GM19099 (cell line): ENCODE results near the gene AP1G2.

ENCODE experiments used
- POLR2A ChIP-seq: IDR thresholded peaks from 3 replicates; pipeline ENCODE4 v1.6.1; 2011; ENCODE audit warnings: low read depth; ENCODE audit not compliant: insufficient read length; ENCODE audit errors: extremely low read depth

Gene AP1G2

GRCh38 chr14:23524954-23525353 is 42.6 kb downstream of the AP1G2 start:
- no peak for TF ChIP-seq POLR2A

GRCh38 chr14:23523229-23524016 is 44.2 kb downstream of the AP1G2 start:
- TF ChIP-seq POLR2A: no peak

DNA sequence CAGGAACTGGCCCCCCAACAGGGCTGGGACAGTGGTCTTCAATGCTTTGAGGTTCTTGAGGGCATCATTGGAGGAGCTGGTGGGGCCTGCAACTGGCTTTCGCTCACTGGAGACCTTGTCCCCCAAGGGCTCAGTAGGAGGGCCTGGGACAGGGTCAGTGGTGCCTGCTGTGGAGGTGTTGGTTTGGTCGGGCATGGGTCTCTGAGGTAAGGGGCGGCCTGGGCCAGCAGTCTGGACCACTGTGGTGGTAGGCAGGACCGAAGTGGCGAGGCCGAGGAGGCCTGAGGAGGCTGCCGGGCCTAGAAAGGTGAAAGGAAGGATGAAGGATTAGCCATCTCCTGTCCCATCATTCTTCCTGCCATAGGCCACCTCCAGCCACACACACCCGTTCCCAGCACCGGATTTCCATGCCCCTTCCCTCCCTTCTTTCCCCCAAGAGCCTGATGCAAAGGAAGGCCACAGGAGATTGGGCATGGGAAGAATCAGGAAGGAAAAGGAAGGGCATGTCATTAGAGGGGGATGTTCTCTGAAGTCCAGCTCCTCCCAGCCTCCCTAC is 44.9 kb downstream of the AP1G2 start:
- TF ChIP-seq POLR2A: no peak

DNA sequence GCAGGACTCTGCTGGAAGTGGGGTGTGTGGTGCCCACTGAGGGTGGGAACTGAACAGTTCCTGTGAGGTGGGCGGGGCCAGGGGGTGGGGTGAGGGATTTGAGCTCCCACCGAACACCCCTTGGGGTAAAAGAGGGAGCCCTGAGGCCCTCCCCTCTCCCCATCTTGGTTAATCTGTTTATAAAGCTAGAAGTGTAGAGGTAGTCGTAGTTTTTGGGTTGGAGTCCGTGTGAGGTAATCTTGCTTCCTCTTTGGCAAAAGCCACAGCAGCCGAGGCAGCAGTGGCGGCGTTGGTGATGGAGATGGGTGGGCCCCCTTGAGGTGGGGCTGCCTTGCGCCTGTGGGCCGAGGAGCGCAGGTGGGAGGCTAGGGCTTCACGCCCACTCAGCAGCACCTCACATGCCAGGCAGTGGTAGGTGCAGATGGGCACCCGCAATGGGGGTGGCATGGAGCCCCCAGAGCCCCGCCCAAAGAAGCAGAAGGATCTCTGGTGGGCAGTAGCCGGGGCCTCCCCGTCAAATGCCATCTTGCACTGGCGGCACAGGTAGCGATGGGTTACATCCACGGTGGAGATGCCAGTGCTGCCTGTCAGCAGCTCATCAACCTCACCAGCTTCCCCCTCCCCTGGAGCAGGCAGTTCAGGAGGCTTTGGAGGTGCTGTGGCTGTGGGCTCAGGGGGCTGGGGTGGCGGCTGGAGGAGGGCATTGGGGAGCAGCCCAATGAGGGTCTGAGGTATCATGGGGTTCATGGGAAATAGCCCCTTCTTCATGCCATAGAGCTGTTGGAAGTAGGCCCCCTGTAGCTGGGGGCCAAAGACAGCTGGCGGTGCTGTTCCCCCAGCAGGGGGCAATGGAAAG is 45.6 kb downstream of the AP1G2 start:
- TF ChIP-seq POLR2A: no peak

DNA sequence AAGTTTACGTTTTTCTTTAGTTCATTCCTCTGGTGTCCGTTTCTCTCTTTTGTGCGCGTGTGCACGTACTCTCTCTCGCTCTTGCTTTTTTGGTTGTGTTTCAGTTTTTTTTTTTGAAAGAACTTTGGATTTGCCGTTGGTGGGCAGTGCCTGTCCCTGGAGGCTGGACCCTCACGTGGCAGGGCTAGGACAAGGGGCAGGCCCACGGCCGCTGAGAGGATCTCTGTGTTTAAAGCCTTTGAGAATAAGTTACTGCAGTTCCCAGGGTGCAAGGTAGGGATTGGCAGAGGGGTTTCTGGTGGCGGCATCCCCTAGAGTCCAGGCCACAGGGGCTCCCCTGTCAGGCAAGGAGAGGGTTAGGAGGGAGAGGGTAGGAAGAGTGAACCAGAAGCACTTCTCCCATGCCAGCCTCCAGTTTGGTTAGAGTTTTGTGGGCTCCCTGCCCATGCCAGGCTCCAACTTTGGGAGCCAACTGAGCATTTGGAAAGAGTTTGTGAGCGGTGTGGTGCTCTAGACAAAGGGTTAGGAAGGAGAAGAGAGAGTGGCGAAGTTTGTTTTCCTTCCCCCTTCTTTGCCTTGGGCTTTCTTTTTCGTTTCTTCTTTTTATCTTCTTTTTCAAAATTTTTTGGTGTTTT is 46.6 kb downstream of the AP1G2 start:
- no peak for TF ChIP-seq POLR2A

DNA sequence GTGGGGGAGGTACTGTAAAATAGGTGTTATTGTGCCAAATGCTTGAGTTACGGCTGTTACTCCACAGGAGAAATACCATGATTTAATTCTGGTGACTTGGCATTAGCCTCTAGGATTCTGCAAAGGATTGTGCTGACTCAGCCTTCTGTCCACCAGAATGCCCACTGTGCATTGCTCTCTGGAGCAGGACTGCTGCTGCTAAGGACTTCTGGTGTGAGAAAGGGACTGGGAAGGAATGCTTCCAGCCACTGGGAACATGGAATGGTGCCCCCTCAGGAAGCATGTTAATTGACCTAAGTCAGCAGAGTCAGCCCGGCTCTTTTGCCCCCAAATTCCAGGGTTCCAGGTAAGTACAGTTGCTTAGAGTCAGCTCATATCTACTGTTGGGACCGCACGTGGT is 48.9 kb downstream of the AP1G2 start:
- no peak for TF ChIP-seq POLR2A

DNA sequence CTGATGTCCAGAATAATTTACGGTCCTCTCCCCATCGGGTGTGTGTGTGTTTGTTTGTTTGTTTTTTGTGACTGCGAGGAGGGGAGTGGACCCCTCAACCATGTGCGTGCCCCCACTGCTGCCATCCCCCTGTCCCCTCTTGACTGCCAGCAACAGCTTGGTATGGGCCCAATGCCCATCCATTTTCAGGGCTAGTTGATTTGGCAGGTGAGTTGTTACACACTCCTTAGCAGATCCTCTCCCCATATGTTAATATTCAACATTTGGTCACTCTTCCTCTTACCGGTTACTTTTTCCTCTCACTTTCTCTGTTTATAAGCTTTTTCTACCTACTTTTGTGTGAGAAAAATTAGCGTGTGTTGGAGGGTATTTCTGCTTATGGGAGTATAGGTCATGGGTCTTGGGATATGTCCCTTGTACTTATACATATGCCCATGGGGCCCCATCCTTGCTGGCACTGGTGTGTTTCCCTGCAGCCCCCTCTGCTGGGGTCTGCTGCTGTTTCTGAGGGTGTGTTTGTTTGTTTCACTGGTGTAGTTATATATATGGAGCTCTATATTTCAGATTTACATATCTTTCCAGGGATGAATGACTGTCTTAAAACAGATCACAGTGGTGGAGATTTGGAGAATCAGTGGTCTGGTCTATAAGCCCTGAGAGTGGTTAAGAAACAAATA is 49.8 kb downstream of the AP1G2 start:
- TF ChIP-seq POLR2A: no peak

GRCh38 chr14:23514644-23514957 is 53.0 kb downstream of the AP1G2 start:
- TF ChIP-seq POLR2A: no peak

DNA sequence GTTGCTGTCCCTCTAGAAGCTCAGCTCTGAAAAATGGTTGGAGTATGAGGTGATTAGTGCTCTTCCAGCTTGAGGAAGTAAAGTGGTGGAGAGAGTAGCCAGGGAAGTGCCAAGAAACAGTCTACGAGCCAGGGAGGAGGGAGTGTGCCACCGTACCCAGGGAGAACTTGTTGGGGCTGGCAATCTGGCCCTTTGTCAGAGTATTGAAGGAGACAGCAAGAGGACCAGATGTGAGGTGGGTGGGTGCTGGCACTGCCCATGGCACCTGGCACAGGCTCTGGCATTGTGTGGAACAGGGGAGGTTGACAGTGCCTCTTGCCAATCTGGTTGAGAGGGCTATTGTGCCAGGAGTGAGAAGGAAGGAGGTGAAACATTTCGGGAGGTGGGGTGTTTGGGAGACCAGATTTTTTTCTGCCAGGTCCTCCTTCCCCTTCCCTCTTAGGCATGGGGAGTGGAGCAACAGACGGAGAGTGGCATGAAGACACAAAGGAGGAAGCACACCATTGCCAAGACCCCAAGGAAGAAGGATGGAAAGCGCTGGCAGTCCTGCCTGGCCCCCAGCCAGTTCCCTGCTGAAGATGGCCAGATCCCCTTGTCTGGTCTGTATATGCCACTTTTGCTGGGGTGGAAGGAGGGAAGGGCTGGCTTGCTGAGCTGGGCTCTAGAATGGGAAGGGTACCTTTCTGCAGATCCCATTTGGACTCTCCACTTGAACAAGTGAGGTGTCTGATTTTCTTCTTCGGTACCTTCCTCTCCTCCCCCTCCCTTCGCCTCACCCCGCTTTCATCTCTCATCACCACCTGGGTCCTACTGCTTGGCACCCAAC is 53.6 kb downstream of the AP1G2 start:
- TF ChIP-seq POLR2A: no peak

GRCh38 chr14:23513005-23513817 is 54.4 kb downstream of the AP1G2 start:
- no peak for TF ChIP-seq POLR2A

DNA sequence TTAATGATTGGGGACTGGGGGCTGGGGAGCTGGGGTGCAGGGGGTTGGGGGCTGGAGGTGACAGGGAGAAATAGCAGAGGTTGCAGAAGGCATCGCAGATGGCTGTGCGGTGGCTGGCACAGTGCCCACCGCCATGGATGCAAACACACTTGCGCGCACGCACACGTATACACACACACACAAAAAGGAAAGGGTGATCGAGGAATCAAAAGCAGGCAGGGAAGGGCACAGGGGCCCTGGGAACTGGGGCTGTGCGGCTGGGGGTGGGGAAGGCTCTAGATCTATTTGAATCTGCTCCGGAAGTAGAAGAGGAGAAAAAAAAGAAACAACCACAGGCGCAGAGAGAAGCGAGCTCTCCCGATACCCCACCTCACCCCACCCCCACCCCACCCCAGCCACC is 55.4 kb downstream of the AP1G2 start:
- no peak for TF ChIP-seq POLR2A
